ENCODE measurements around the gene SPRED3.

DNA sequence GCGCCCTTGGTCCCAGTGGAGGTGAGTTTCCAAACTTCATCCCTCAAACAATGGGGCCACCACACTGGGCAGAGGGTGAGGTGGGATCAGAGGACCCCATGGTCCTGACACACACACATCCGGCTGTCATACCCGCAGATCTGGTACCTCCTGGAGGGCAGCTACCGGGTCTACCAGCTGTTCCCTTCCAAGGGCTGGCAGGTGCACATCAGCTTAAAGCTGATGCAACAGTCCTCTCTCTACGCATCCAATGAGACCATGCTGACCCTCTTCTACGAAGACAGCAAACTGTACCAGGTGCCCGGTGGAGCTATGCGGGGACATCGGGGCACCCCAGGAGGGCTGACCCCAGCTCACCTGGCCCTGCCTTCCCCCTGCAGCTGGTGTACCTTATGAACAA is 28.1 kb upstream of the SPRED3 start:
- TF ChIP-seq, protein P1, sequence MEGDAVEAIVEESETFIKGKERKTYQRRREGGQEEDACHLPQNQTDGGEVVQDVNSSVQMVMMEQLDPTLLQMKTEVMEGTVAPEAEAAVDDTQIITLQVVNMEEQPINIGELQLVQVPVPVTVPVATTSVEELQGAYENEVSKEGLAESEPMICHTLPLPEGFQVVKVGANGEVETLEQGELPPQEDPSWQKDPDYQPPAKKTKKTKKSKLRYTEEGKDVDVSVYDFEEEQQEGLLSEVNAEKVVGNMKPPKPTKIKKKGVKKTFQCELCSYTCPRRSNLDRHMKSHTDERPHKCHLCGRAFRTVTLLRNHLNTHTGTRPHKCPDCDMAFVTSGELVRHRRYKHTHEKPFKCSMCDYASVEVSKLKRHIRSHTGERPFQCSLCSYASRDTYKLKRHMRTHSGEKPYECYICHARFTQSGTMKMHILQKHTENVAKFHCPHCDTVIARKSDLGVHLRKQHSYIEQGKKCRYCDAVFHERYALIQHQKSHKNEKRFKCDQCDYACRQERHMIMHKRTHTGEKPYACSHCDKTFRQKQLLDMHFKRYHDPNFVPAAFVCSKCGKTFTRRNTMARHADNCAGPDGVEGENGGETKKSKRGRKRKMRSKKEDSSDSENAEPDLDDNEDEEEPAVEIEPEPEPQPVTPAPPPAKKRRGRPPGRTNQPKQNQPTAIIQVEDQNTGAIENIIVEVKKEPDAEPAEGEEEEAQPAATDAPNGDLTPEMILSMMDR (conservative IDR thresholded peaks at IDR 0.05 in 1 of 2, IDR thresholded peaks at IDR 0.05 in 1 of 2; ENCODE audit: low read depth in 1 of 2, low read length in 2 of 2): no peak
- no peak for TF ChIP-seq EZH2 (IDR thresholded peaks at IDR 0.05; ENCODE audit: low read length, missing control alignments)

Measured in fibroblast of lung (primary cell).